HG03108 (cell line): ENCODE measurements around the gene KRTAP1-3.
"Not testable (repeated sequence)": the region's sequence is repeated elsewhere in the genome, so short reads cannot be mapped to it uniquely, and the experiment has no call there.

Source experiments
- ATAC-seq: cut with Tn5 transposase; IDR thresholded peaks from one replicate; pipeline ENCODE4 v1.9.1; 2021; ENCODE audit warnings: moderate library complexity; ENCODE audit not compliant: unreplicated experiment

KRTAP1-3 gene

GRCh38 chr17:41034346-41034935, at the start of gene KRTAP1-3:
KRTAP1-3 (minus strand) TSS chr17:41034874; CDS start chr17:41034821, 53 bp downstream.
- not testable (repeated sequence) for ATAC-seq

GRCh38 chr17:41084100-41084856, 49.6 kb upstream of the KRTAP1-3 start, which contains the start of gene KRTAP4-7:
KRTAP4-7 (plus strand) TSS chr17:41084150; CDS start chr17:41084207, 57 bp downstream.
- ATAC-seq = not testable (repeated sequence)

- not testable (repeated sequence) for ATAC-seq
Observed at GRCh38 chr17:41083427-41083826, 48.8 kb upstream of the KRTAP1-3 start.

- ATAC-seq = no peak
Observed at GRCh38 chr17:41082626-41083025, 48.0 kb upstream of the KRTAP1-3 start.

GRCh38 chr17:41076788-41077187, 42.1 kb upstream of the KRTAP1-3 start:
- ATAC-seq = no peak

- no peak for ATAC-seq
Observed at GRCh38 chr17:41073676-41074075, 39.0 kb upstream of the KRTAP1-3 start.

GRCh38 chr17:41071606-41072360, 37.1 kb upstream of the KRTAP1-3 start:
- no peak for ATAC-seq

- ATAC-seq = no peak
Observed at GRCh38 chr17:41069031-41069430, 34.4 kb upstream of the KRTAP1-3 start.

GRCh38 chr17:41067281-41067680, 32.6 kb upstream of the KRTAP1-3 start:
- ATAC-seq = no peak

- ATAC-seq = no peak
Observed at GRCh38 chr17:41065829-41066624, 31.4 kb upstream of the KRTAP1-3 start, which contains the start of gene KRTAP2-4. KRTAP2-4 (minus strand) TSS chr17:41065879; CDS start chr17:41065845, 34 bp downstream.

- not testable (repeated sequence) for ATAC-seq
Observed at GRCh38 chr17:41065016-41065689, 30.5 kb upstream of the KRTAP1-3 start.

GRCh38 chr17:41064301-41064700, 29.6 kb upstream of the KRTAP1-3 start:
- no peak for ATAC-seq

GRCh38 chr17:41063449-41063848, 28.8 kb upstream of the KRTAP1-3 start:
- no peak for ATAC-seq

- ATAC-seq = no peak
Observed at GRCh38 chr17:41061964-41062363, 27.3 kb upstream of the KRTAP1-3 start.

GRCh38 chr17:41060052-41060604, 25.5 kb upstream of the KRTAP1-3 start, which contains the start of gene KRTAP2-3:
KRTAP2-3 (minus strand) TSS chr17:41060114; CDS start chr17:41060050, 64 bp downstream.
- ATAC-seq = no peak

- not testable (repeated sequence) for ATAC-seq
Observed at GRCh38 chr17:41059276-41060051, 24.8 kb upstream of the KRTAP1-3 start.

GRCh38 chr17:41058741-41059140, 24.1 kb upstream of the KRTAP1-3 start:
- ATAC-seq = no peak

- no peak for ATAC-seq
Observed at GRCh38 chr17:41057547-41057946, 22.9 kb upstream of the KRTAP1-3 start.

GRCh38 chr17:41055130-41055529, 20.5 kb upstream of the KRTAP1-3 start, which contains the start of gene KRTAP2-2:
KRTAP2-2 (minus strand) TSS chr17:41055230; CDS start chr17:41055211, 19 bp downstream.
- ATAC-seq = not testable (repeated sequence)
